ENCODE results near the gene NDUFA12.

The NDUFA12 gene

DNA sequence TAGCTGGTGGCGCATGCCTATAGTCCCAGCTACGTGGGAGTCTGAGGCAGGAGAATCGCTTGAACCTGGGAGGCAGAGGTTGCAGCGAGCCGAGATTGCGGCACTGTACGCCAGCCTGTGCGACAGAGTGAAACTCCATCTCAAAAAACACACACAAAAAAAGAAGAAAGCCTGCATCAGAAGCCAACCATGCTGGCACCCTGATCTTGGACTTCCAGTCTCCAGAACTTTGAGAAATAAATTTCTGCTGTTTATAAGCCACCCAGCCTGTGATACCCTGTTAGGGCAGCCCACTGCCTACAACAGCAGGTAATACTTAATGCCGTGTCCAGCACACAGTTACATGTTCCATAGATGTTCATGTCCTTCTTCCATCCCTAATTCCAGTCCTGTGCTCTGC is 62.7 kb downstream of the NDUFA12 start:
- no peak for DNase-seq (ENCODE audit: low read depth)

DNA sequence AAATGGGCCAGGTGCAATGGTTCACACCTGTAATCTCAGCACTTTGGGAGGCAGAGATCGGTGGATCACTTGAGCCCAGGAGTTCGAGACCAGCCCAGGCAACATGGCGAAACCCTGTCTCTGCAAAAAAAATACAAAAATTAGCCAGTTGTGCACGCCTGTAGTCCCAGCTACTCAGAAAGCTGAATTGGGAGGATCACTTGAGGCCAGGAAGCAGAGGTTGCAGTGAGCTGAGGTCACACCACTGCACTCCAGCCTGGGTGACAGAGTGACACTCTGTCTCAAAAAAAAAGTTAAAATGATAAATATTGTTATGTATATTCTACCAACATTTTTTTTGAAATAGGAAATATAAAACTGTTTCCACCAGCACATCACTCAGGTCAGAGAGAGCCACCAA is 64.9 kb downstream of the NDUFA12 start:
- no peak for DNase-seq (ENCODE audit: low read depth)

DNA sequence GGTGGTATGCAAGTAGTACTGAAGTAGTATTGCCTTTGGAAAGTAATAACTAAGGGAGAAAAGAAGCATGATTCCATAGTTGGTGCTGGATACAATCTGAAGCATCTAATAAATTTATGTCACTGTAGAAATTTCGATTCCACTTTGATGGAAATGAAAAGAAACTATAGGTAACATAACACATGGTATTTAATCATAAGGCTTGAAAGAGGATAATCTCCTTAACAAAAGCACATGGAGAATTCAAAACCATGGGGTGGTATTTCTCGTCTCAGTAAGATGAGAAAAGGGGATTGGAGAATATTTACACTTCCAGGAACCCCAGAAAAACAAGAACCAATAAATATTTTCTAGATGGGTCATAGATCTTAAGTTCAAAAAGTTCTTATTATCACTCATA is 72.7 kb downstream of the NDUFA12 start:
- no peak for DNase-seq (ENCODE audit: low read depth)

DNA sequence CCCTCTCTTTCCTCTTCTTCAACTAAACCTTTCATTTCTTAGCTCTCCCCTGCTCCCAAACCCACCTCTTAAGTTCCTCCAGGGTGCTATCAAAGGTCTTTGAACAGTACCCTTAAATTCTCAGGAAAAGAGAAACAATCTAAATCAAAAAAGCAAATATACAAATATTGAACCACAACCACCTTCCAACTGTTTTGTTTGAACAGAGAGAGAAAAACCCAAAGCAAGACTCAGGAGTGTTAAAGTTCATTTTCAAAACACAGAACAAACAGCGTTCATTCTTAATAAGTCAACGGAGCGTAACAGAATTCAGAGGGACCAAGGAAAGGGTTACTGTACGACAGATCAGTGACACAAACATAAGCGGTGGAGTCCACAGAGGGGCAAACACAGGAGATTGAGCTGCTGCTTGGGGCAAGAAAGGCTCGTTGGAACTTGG is 73.3 kb downstream of the NDUFA12 start:
- DNase-seq (ENCODE audit: low read depth), result no peak

DNA sequence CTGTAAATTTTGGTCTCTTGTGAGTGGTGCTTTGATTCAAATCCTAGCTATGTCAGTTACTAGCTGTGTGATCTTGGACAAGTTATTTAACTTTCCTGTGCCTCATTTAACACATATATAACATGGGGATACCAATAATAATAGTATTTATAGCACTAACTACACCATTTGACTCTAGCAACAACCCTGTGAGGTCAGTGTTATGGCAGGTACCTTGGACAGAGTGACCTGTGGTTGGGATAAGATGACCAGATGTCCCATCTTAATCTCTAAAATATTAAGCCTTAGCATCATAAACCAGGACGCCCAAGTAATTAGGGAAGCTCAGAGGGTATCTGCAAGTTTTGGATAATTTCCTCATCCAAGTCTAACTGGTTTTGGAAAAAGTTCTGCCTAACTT is 73.7 kb downstream of the NDUFA12 start:
- no peak for DNase-seq (ENCODE audit: low read depth)

DNA sequence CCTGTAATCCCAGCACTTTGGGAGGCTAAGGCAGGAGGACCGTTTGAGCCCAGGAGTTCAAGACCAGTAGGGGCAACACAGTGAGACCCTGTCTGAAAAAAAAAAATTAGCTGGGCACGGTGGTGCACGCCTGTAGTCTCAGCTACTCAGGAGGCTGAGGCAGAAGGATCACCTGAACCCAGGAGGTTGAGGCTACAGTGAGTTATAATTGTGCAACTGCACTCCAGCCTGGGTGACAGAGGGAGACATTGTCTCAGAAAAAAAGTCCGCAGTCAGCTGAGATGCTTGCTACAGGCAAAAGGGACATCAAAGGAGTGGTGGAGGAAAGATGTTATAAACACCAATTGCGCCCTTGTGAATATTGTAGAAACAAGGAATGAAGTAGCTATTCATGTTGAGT is 77.8 kb downstream of the NDUFA12 start:
- DNase-seq (ENCODE audit: low read depth), result no peak

DNA sequence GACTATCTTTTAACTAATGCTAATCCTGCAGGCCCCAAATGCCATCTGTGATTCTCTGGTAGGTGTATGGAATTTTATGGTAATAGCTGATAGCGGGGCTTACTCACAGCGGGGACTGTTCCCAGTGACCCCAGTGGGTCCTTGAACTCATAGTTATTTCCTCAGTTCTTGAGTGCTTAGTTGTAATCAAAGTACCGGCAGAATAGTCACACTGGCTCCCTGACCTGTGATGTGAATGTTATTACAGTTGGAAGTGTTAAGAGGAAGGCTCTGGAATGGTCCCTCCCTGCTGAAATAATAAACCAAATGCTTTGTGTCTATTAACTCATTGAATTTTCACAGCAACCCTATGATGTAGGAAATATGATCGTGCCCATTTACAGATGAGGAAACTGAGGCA is 78.3 kb downstream of the NDUFA12 start:
- no peak for DNase-seq (ENCODE audit: low read depth)

DNA sequence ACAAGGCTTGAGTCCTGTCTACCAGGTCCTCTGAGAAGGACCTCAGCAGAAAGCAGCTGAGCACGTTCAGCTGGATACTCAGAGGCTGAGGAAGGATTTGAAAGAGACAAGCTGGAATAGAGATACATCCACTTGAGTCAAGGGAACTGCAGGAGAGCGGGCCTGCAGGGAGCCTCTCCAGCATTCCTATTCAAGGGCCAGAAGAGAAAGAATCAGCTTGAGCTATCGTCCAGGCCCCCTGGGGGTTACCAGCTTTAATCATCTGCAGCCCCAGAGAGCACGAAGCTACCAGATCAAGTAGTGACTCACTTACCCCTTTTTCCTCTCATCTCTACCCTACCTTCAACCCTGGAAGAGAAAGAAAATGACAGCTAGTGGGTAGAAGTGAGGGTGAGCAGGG is 80.9 kb downstream of the NDUFA12 start:
- DNase-seq (ENCODE audit: low read depth), result no peak

Data from GM04503 (cell line).